Brain microvascular endothelial cell (primary cell): ENCODE results near the gene PGAM2.

Experiments used
- DNase-seq: peaks from one replicate; pipeline ENCODE4 v3.0.0-alpha.2; 2020
- H3K27ac ChIP-seq: fragments of 250-450 bp; sonication (Bioruptor Pico); 2 replicates; pipeline ENCODE4 v1.5.1; 2020; ENCODE audit warnings: mild to moderate bottlenecking, moderate library complexity
- H3K27me3 ChIP-seq: fragments of 250-450 bp; sonication (Bioruptor Pico); replicated peaks from 2 replicates; pipeline ENCODE4 v1.5.1; 2020; ENCODE audit warnings: mild to moderate bottlenecking
- H3K36me3 ChIP-seq: fragments of 250-450 bp; sonication (Bioruptor Pico); replicated peaks from 2 replicates; pipeline ENCODE4 v1.5.1; 2020; ENCODE audit warnings: mild to moderate bottlenecking
- H3K4me3 ChIP-seq: 2 replicates; pipeline ENCODE4 v1.5.1; 2011; ENCODE audit warnings: low read depth, mild to moderate bottlenecking, control low read depth, low read length, moderate library complexity
- in situ Hi-C: cut with HindIII; loops from 2 replicates; pipeline ENCODE4 v1.10.0; 2017; ENCODE audit warnings: low sequenced_read_pairs, low pct_ligation_motif_present
- TF ChIP-seq, protein P1 (sequence below): IDR thresholded peaks from 2 replicates; pipeline ENCODE4 v1.5.1; 2011; ENCODE audit warnings: low read depth, mild to moderate bottlenecking, moderate library complexity, low read length, control low read depth, inconsistent platforms; ENCODE audit errors: missing control alignments

The PGAM2 gene

DNA sequence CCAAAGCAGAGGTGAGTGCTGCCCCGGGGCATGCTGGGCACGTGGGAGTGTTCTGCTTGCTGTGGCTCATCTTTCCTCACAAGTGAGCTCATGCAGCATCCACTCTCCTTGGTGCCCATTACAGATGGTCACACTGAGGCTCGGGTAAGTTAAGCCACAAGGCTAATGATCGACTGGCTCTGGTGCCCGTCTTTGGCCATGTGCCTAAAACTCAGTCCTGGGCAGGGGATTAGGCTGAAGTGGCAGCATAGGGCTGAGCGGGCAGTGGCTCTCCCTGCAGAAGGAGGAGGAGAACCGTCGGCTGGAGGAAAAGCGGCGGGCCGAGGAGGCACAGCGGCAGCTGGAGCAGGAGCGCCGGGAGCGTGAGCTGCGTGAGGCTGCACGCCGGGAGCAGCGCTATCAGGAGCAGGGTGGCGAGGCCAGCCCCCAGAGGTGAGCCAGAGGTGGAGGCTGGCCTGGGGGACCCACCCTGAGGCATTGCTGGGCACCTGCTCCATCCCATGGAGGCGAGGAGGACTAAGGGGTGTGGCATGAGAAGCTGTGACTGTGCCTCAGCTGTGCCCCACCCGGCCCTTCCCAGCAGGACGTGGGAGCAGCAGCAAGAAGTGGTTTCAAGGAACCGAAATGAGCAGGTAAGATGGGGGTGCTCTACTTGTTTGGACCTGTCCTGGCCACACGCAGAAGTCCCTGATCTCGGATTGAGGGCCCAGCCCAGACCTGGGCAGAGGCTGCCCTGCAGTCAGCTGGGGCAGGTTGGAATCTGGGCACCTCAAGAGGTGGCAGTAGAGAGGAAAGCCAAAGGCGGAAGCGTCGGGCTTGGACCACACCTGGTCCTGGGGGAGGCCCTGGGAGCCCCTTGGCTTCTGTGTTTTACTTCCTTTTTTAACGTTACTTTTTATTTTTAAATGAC, 7.3 kb downstream of the PGAM2 start:
- TF ChIP-seq, protein P1, sequence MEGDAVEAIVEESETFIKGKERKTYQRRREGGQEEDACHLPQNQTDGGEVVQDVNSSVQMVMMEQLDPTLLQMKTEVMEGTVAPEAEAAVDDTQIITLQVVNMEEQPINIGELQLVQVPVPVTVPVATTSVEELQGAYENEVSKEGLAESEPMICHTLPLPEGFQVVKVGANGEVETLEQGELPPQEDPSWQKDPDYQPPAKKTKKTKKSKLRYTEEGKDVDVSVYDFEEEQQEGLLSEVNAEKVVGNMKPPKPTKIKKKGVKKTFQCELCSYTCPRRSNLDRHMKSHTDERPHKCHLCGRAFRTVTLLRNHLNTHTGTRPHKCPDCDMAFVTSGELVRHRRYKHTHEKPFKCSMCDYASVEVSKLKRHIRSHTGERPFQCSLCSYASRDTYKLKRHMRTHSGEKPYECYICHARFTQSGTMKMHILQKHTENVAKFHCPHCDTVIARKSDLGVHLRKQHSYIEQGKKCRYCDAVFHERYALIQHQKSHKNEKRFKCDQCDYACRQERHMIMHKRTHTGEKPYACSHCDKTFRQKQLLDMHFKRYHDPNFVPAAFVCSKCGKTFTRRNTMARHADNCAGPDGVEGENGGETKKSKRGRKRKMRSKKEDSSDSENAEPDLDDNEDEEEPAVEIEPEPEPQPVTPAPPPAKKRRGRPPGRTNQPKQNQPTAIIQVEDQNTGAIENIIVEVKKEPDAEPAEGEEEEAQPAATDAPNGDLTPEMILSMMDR = no peak
- H3K4me3 ChIP-seq = no peak overlapping the region
- H3K27ac ChIP-seq = no peak overlapping the region
- in situ Hi-C loops = no loop called here
- H3K36me3 ChIP-seq = peaks cover 80% of the 10 kb centered on the region
- H3K27me3 ChIP-seq = no peaks in the 10 kb centered on the region
- no peak for DNase-seq

DNA sequence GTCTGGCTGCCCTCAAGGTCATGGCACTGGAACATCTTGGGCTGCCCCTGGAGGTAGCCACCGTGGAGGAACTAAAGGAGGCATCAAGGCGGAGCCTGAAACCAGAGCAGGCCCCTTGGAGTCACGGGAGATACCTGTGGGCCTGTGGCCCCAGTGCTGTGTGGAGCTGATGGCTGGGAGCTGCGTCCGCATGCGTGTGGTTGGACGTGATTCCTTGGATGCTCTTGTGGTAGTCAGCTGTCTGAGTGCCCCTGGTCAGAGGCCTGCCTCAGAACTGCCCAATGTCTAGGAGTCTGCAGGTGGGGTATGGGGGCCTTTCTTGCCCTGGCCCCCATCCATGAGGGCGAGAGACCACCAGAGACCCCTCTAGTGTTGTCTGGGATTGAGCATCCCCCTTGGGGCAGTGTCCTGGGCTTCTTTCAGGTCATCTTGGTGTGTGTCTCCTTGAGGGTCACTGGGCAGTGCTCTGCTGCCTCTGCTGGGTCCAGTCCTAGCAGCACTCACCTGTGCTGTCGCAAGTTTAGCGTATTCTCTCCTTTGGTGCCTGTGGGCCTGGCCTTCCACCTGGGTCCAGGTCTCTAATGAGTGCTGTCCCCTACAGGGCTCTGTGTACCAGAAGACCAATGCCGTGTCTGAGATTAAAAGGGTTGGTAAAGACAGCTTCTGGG, 8.1 kb downstream of the PGAM2 start:
- Histone ChIP-seq H3K27me3 (no peaks in the 10 kb centered on the region), H3K4me3 (no peak overlapping the region), H3K27ac (no peak overlapping the region), H3K36me3 (peaks cover 85% of the 10 kb centered on the region)
- no peak for DNase-seq
- in situ Hi-C loops = no loop called here
- TF ChIP-seq, protein P1 = no peak

DNA sequence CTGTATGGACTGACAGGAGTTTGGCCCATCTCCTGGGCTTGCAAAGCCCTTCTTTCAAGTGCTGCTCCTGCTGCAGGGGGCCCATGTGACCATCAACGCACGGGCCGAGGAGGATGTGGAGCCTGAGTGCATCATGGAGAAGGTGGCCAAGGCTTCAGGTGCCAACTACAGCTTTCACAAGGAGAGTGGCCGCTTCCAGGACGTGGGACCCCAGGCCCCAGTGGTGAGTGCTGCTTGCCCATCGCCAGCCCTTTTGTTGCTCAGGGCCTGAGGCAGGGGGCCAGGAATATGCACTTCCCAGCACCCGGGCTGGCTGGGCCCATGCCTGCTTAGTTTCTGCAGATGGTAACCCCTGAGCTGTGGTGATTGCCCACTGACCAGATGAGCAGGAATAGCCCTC, 8.7 kb downstream of the PGAM2 start:
- TF ChIP-seq, protein P1 = no peak
- Histone ChIP-seq H3K27me3 (no peaks in the 10 kb centered on the region), H3K27ac (no peak overlapping the region), H3K36me3 (peaks cover 83% of the 10 kb centered on the region), H3K4me3 (no peak overlapping the region)
- no peak for DNase-seq
- in situ Hi-C loops = no loop called here

DNA sequence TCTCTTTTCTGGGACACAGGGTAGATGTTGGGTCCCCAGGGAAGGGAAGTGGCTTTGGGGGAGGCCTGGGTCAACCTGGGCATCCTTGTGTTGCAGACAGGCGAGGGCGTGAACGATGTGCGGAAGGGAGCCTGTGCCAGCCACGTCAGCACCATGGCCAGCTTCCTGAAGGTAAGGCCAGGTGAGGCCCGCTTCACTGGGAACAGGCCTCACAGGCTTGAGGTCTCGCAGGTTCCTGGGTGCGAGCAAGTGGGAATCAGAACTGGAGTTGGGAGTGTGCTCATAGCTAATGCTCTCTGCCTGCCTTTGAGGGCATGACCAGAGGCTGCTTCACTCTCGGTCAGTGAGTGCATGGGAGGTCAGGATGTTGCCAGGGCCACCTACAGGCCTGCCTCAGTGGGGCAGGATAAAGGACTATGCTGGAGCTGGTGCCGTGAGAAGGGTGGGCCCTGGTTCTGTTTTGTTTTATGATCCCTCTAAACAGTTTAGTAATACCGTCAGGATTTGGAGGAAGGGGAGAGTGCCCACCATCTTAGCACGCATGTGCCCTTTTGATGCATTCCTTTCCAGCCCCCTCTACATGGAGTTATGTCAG, 12.5 kb downstream of the PGAM2 start:
- TF ChIP-seq, protein P1 = no peak
- Histone ChIP-seq H3K4me3 (no peak overlapping the region), H3K27me3 (no peaks in the 10 kb centered on the region), H3K36me3 (peaks cover 62% of the 10 kb centered on the region), H3K27ac (no peak overlapping the region)
- DNase-seq = no peak
- in situ Hi-C loops = no loop called here

DNA sequence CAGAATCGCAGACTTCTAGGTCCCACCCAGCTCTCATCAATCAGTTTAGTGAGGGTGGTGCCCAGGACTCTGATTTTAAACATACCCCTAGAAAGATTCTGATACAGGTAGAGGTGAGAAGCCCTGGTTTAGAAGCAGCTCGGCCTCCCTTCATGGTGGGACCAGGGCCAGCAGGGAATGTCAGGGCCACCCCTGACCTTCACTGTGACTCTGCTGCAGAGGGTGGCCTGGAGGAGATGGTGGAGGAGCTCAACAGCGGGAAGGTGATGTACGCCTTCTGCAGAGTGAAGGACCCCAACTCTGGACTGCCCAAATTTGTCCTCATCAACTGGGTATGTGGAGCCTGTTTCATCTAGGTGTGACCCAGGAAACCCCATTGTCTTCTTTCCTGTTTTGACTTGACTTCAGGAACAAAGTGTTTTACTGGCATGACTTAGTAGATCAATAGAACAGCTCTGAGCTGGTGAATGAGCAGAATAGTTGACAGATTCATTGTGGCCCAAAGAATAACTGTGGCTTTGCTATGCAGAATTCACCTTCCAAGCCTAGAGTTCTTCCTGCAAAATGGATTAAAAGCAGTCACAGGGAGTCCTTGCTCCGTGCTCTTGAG, 13.7 kb downstream of the PGAM2 start:
- no peak overlapping the region for H3K27ac ChIP-seq
- no peak for DNase-seq

More for the DNA sequence above, 13.7 kb downstream of the PGAM2 start:
- Histone ChIP-seq H3K36me3 (peaks cover 50% of the 10 kb centered on the region), H3K4me3 (no peak overlapping the region), H3K27me3 (no peaks in the 10 kb centered on the region)
- TF ChIP-seq, protein P1 = no peak
- in situ Hi-C loops = no loop called here
